ENCODE data around the gene ZSWIM3. TPM values are rescaled to one million over a fixed set of nuclear protein-coding genes. Genes with fewer than 3 reads are reported as not detected.

Gene ZSWIM3
- total and polyA plus RNA-seq, 2 of the 8 experiments (the other 6 are each of a cell fraction or from before 2014, with no cell fraction given) = 5.5 to 6.9 TPM

DNA sequence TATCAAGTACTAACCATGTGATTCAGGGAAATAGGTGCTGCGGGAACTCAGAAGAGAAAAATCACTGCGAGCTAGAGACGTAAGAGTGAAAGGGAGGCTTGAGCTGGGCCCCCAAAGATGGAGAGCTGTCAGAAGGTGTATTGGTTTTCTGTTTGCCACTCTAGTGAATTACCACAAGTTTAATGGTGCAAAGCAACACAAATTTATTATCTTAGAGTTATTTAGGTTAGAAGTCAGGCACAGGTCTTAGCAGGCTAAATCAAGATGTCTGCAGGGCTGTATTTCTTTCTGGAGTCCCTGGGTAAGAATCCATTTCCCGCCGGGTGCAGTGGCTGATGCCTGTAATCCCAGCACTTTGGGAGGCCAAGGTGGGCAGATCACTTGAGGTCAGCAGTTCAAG, 2.5 kb downstream of the ZSWIM3 start (continued):
- TF ChIP-seq, protein P1, sequence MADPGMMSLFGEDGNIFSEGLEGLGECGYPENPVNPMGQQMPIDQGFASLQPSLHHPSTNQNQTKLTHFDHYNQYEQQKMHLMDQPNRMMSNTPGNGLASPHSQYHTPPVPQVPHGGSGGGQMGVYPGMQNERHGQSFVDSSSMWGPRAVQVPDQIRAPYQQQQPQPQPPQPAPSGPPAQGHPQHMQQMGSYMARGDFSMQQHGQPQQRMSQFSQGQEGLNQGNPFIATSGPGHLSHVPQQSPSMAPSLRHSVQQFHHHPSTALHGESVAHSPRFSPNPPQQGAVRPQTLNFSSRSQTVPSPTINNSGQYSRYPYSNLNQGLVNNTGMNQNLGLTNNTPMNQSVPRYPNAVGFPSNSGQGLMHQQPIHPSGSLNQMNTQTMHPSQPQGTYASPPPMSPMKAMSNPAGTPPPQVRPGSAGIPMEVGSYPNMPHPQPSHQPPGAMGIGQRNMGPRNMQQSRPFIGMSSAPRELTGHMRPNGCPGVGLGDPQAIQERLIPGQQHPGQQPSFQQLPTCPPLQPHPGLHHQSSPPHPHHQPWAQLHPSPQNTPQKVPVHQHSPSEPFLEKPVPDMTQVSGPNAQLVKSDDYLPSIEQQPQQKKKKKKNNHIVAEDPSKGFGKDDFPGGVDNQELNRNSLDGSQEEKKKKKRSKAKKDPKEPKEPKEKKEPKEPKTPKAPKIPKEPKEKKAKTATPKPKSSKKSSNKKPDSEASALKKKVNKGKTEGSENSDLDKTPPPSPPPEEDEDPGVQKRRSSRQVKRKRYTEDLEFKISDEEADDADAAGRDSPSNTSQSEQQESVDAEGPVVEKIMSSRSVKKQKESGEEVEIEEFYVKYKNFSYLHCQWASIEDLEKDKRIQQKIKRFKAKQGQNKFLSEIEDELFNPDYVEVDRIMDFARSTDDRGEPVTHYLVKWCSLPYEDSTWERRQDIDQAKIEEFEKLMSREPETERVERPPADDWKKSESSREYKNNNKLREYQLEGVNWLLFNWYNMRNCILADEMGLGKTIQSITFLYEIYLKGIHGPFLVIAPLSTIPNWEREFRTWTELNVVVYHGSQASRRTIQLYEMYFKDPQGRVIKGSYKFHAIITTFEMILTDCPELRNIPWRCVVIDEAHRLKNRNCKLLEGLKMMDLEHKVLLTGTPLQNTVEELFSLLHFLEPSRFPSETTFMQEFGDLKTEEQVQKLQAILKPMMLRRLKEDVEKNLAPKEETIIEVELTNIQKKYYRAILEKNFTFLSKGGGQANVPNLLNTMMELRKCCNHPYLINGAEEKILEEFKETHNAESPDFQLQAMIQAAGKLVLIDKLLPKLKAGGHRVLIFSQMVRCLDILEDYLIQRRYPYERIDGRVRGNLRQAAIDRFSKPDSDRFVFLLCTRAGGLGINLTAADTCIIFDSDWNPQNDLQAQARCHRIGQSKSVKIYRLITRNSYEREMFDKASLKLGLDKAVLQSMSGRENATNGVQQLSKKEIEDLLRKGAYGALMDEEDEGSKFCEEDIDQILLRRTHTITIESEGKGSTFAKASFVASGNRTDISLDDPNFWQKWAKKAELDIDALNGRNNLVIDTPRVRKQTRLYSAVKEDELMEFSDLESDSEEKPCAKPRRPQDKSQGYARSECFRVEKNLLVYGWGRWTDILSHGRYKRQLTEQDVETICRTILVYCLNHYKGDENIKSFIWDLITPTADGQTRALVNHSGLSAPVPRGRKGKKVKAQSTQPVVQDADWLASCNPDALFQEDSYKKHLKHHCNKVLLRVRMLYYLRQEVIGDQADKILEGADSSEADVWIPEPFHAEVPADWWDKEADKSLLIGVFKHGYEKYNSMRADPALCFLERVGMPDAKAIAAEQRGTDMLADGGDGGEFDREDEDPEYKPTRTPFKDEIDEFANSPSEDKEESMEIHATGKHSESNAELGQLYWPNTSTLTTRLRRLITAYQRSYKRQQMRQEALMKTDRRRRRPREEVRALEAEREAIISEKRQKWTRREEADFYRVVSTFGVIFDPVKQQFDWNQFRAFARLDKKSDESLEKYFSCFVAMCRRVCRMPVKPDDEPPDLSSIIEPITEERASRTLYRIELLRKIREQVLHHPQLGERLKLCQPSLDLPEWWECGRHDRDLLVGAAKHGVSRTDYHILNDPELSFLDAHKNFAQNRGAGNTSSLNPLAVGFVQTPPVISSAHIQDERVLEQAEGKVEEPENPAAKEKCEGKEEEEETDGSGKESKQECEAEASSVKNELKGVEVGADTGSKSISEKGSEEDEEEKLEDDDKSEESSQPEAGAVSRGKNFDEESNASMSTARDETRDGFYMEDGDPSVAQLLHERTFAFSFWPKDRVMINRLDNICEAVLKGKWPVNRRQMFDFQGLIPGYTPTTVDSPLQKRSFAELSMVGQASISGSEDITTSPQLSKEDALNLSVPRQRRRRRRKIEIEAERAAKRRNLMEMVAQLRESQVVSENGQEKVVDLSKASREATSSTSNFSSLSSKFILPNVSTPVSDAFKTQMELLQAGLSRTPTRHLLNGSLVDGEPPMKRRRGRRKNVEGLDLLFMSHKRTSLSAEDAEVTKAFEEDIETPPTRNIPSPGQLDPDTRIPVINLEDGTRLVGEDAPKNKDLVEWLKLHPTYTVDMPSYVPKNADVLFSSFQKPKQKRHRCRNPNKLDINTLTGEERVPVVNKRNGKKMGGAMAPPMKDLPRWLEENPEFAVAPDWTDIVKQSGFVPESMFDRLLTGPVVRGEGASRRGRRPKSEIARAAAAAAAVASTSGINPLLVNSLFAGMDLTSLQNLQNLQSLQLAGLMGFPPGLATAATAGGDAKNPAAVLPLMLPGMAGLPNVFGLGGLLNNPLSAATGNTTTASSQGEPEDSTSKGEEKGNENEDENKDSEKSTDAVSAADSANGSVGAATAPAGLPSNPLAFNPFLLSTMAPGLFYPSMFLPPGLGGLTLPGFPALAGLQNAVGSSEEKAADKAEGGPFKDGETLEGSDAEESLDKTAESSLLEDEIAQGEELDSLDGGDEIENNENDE (IDR thresholded peaks at IDR 0.05; ENCODE audit: insufficient replicate concordance, low read length) = no peak
- TF ChIP-seq NANOG (IDR thresholded peaks at IDR 0.05; ENCODE audit: insufficient read depth, low read depth, low read length, poor library complexity, severe bottlenecking) (no peak), SP2 (IDR thresholded peaks at IDR 0.05; ENCODE audit: low read length) (no peak), SP1 (IDR thresholded peaks at IDR 0.05; ENCODE audit: low read depth, low read length) (no peak), EGR1 (IDR thresholded peaks at IDR 0.05; ENCODE audit: borderline replicate concordance, low read depth, low read length) (no peak), BRCA1 (IDR thresholded peaks at IDR 0.05; ENCODE audit: low read depth, low read length) (no peak), POU5F1 (IDR thresholded peaks at IDR 0.05; ENCODE audit: low read depth, low read length) (no peak), TEAD4 (IDR thresholded peaks at IDR 0.05; ENCODE audit: low read depth, low read length) (no peak), CTBP2 (IDR thresholded peaks at IDR 0.05; ENCODE audit: borderline replicate concordance, insufficient read depth, insufficient read length, low read length) (no peak)
- TF ChIP-seq, protein P2, sequence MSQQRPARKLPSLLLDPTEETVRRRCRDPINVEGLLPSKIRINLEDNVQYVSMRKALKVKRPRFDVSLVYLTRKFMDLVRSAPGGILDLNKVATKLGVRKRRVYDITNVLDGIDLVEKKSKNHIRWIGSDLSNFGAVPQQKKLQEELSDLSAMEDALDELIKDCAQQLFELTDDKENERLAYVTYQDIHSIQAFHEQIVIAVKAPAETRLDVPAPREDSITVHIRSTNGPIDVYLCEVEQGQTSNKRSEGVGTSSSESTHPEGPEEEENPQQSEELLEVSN (IDR thresholded peaks at IDR 0.05) = no peak
